Measurements from ENCODE around the gene LCN6. TPM values are rescaled to one million over a fixed set of nuclear protein-coding genes. Genes with fewer than 3 reads are reported as not detected.

Gene LCN6
- total and polyA plus RNA-seq, 2 of the 4 experiments (the other 2 are of a cell fraction): not detected

DNA sequence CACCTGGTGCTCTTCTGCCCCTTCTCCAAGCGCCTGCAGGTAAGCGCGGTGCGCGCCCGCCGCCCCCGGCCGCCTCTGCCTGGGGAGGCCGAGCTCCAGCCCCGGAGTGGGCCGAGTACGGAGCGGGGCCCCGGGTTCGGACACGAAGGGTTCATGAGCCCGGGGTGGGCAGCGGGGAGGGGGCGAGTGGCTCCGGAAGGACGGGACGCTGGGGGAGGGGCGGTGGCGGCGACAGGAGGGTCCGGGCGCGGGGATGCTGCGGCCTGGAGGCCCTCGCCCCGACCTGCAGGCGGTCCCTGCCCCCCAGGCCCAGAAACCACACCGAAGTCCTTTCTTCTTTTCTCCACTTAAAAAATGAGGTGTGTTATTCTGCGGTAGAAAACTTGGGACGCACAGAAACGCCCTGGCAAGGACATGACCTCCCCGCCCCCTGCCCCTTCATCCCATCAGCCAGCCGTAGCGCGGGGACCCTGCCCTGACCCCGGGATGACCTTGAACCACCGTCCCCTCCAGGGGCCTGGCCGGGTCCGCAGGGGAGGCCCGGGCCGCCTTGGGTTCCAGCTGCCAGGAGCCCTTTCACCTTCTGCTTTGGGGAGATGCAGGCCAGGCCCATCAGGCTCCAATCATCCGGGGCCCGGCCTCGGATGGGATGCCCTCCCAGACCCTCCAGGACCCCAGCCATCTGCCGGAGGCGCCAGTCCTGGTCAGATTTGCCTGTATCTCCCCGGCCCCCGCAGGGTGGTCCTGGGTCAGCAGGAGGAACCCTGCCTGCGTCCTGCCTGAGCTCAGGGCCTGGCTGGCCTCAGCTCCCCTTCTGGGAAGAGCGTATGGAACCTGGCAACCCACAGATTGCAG is 35.4 kb downstream of the LCN6 start:
- dilution Hi-C loops (cut with HindIII; ENCODE audit: low sequenced_read_pairs, unreplicated experiment): no loop called here
- no peak for DNase-seq
- no peak; the same call in 1 of the 2 replicates for ATAC-seq (ENCODE audit: low read depth)

More for the DNA sequence above, 35.4 kb downstream of the LCN6 start:
- in situ Hi-C loops (cut with MboI; ENCODE audit: low sequenced_read_pairs) (no loop called here), intact Hi-C loops (cut with micrococcal nuclease) (no loop called here)
- no peak overlapping the region for H3K27ac ChIP-seq (ENCODE audit: insufficient read depth, low read length)
- H3K9ac ChIP-seq (ENCODE audit: low read depth, low read length): peak overlapping the region; percentile 2; the same call in 1 of the 2 replicates
- no peak overlapping the region for H3K56ac ChIP-seq (ENCODE audit: extremely low read depth, insufficient read depth, low read length)
- peak overlapping the region; percentile 48 for H3K4me3 ChIP-seq (ENCODE audit: insufficient read depth, low read depth, low read length)
- H4K5ac ChIP-seq (ENCODE audit: low read depth, low read length): no peak overlapping the region
- POLR2A ChIA-PET (ENCODE audit: unreplicated experiment): no interaction called here
- H2AK9ac ChIP-seq (replicated peaks; ENCODE audit: low read depth, low read length, poor library complexity): peak overlapping the region; percentile 35
- no peak overlapping the region for H3K14ac ChIP-seq (replicated peaks; ENCODE audit: low read depth, low read length)
- peaks cover 1% of the 10 kb centered on the region; the same call in 1 of the 2 replicates for H3K4me1 ChIP-seq (ENCODE audit: control insufficient read depth, insufficient read depth, low read length)
- H3K4me2 ChIP-seq (ENCODE audit: low read depth, low read length): peak overlapping the region; percentile 39; the same call in 1 of the 2 replicates
- H4K20me1 ChIP-seq (ENCODE audit: insufficient read depth, low read length): no peaks in the 10 kb centered on the region
- peak overlapping the region; percentile 1 for H2AFZ ChIP-seq (replicated peaks; ENCODE audit: low read length, poor library complexity)
- no peak overlapping the region for H4K91ac ChIP-seq (ENCODE audit: insufficient read depth, low read depth, low read length)
- no peak for TF ChIP-seq MXI1 (IDR thresholded peaks at IDR 0.05; ENCODE audit: borderline replicate concordance, low read depth, low read length)
- TF ChIP-seq FOS (IDR thresholded peaks at IDR 0.05; ENCODE audit: low read depth, low read length): no peak
- TF ChIP-seq, protein P1, sequence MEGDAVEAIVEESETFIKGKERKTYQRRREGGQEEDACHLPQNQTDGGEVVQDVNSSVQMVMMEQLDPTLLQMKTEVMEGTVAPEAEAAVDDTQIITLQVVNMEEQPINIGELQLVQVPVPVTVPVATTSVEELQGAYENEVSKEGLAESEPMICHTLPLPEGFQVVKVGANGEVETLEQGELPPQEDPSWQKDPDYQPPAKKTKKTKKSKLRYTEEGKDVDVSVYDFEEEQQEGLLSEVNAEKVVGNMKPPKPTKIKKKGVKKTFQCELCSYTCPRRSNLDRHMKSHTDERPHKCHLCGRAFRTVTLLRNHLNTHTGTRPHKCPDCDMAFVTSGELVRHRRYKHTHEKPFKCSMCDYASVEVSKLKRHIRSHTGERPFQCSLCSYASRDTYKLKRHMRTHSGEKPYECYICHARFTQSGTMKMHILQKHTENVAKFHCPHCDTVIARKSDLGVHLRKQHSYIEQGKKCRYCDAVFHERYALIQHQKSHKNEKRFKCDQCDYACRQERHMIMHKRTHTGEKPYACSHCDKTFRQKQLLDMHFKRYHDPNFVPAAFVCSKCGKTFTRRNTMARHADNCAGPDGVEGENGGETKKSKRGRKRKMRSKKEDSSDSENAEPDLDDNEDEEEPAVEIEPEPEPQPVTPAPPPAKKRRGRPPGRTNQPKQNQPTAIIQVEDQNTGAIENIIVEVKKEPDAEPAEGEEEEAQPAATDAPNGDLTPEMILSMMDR (conservative IDR thresholded peaks at IDR 0.05; ENCODE audit: low read depth, low read length): no peak
- TF ChIP-seq SMC3 (IDR thresholded peaks at IDR 0.05; ENCODE audit: low read depth, low read length): no peak
- no peak for TF ChIP-seq MAZ (IDR thresholded peaks at IDR 0.05; ENCODE audit: borderline replicate concordance, low read depth, low read length)
- TF ChIP-seq NFE2L2 (IDR thresholded peaks at IDR 0.05; ENCODE audit: low read depth, low read length): no peak
- TF ChIP-seq POLR2A (IDR thresholded peaks at IDR 0.05; ENCODE audit: low read depth, low read length): no peak
- TF ChIP-seq CHD1 (IDR thresholded peaks at IDR 0.05; ENCODE audit: low read depth, low read length): no peak
- no TSS peak for BruUV-seq (replicated peaks)
- H3K79me1 ChIP-seq (ENCODE audit: low read depth in 1 of 2, low read length in 2 of 2): no peaks in the 10 kb centered on the region
- no peak overlapping the region for H2BK5ac ChIP-seq (ENCODE audit: low read depth, low read length, poor library complexity, severe bottlenecking)
- no peaks in the 10 kb centered on the region for H3K9me3 ChIP-seq (ENCODE audit: control insufficient read depth, insufficient read depth, low read length)
- H3K18ac ChIP-seq (ENCODE audit: low read depth, low read length): no peak overlapping the region
- 17% methylated on average over 10 of the region's 56 CpGs; no CpG with 5 or more reads in 1 of the 2 experiments for WGBS, 2 experiments (ENCODE audit: extremely low coverage in 2 of 2, insufficient read length in 1 of 2)
- no peak overlapping the region for H4K8ac ChIP-seq (ENCODE audit: low read depth in 2 of 2, low read length in 2 of 2)
- no peak overlapping the region for H2BK20ac ChIP-seq (ENCODE audit: low read depth, low read length)
- H3K4ac ChIP-seq (ENCODE audit: low read depth, low read length): no peak overlapping the region
- no peak overlapping the region for H3K23ac ChIP-seq (ENCODE audit: low read depth, low read length)
- H3K9me1 ChIP-seq (ENCODE audit: insufficient read depth, low read length): no peaks in the 10 kb centered on the region
- peaks cover 17% of the 10 kb centered on the region for H3K27me3 ChIP-seq (ENCODE audit: control insufficient read depth, insufficient read depth, low read length)
- CTCF ChIA-PET: interaction anchor here (0.8 to 1.3 kb wide), 2 partner anchors 14 to 48 kb away, joined by 3 read pairs; no protein-coding TSS in a partner anchor
- H2BK15ac ChIP-seq (ENCODE audit: low read depth, low read length): no peak overlapping the region
- H2BK120ac ChIP-seq (ENCODE audit: low read depth, low read length): no peak overlapping the region
- no peaks in the 10 kb centered on the region for H3K36me3 ChIP-seq (ENCODE audit: control insufficient read depth, insufficient read depth, low read length)
- H2AK5ac ChIP-seq (ENCODE audit: low read depth, low read length): no peak overlapping the region

Data from IMR-90 (cell line).